Measurements from ENCODE around the gene VPS8.

DNA sequence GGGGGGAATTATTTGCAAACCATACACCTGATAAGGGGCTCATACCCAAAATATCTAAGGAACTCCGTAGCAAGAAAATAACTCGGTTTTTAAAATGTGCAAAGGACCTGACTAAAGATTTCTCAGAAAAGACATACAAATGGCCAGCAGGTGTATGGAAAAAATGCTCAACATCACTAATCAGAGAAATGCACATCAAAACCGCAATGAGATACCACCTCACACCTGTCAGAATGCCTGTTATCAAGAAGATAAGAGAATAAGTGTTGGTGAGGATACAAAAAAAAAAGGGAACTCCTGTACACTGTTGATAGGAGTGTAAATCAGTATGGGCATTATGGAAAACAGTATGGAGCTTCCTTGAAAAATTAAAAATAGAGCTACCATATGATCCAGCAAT lies 251.5 kb downstream of the VPS8 start:
- TF ChIP-seq, protein P1, sequence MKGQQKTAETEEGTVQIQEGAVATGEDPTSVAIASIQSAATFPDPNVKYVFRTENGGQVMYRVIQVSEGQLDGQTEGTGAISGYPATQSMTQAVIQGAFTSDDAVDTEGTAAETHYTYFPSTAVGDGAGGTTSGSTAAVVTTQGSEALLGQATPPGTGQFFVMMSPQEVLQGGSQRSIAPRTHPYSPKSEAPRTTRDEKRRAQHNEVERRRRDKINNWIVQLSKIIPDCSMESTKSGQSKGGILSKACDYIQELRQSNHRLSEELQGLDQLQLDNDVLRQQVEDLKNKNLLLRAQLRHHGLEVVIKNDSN (IDR thresholded peaks at IDR 0.05), result no peak
- TF ChIP-seq TCF12 (IDR thresholded peaks at IDR 0.05; ENCODE audit: low read depth), result no peak
- TF ChIP-seq EP300 (IDR thresholded peaks at IDR 0.05; ENCODE audit: borderline replicate concordance), result no peak
- no peak for TF ChIP-seq RAD21 (IDR thresholded peaks at IDR 0.05; ENCODE audit: low read depth)
- TF ChIP-seq, protein P2, sequence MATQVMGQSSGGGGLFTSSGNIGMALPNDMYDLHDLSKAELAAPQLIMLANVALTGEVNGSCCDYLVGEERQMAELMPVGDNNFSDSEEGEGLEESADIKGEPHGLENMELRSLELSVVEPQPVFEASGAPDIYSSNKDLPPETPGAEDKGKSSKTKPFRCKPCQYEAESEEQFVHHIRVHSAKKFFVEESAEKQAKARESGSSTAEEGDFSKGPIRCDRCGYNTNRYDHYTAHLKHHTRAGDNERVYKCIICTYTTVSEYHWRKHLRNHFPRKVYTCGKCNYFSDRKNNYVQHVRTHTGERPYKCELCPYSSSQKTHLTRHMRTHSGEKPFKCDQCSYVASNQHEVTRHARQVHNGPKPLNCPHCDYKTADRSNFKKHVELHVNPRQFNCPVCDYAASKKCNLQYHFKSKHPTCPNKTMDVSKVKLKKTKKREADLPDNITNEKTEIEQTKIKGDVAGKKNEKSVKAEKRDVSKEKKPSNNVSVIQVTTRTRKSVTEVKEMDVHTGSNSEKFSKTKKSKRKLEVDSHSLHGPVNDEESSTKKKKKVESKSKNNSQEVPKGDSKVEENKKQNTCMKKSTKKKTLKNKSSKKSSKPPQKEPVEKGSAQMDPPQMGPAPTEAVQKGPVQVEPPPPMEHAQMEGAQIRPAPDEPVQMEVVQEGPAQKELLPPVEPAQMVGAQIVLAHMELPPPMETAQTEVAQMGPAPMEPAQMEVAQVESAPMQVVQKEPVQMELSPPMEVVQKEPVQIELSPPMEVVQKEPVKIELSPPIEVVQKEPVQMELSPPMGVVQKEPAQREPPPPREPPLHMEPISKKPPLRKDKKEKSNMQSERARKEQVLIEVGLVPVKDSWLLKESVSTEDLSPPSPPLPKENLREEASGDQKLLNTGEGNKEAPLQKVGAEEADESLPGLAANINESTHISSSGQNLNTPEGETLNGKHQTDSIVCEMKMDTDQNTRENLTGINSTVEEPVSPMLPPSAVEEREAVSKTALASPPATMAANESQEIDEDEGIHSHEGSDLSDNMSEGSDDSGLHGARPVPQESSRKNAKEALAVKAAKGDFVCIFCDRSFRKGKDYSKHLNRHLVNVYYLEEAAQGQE (IDR thresholded peaks at IDR 0.05; ENCODE audit: low read depth), result no peak
- TF ChIP-seq YY1 (IDR thresholded peaks at IDR 0.05; ENCODE audit: low read depth), result no peak
- TF ChIP-seq TEAD4 (IDR thresholded peaks at IDR 0.05), result no peak
- TF ChIP-seq CEBPB (IDR thresholded peaks at IDR 0.05), result no peak
- TF ChIP-seq EGR1 (IDR thresholded peaks at IDR 0.05), result no peak
- no peak for TF ChIP-seq NFIC (IDR thresholded peaks at IDR 0.05)
- no peak for TF ChIP-seq CREB1 (IDR thresholded peaks at IDR 0.05; ENCODE audit: low read depth)
- TF ChIP-seq FOXM1 (IDR thresholded peaks at IDR 0.05; ENCODE audit: borderline replicate concordance, low read depth), result no peak
- no peak for TF ChIP-seq TAF1 (IDR thresholded peaks at IDR 0.05; ENCODE audit: low read depth)
- TF ChIP-seq, protein P3, sequence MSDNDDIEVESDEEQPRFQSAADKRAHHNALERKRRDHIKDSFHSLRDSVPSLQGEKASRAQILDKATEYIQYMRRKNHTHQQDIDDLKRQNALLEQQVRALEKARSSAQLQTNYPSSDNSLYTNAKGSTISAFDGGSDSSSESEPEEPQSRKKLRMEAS (IDR thresholded peaks at IDR 0.05), result no peak
